Caco-2 (cell line): ENCODE results near the gene PPP1R13B. TPM values are rescaled to one million over a fixed set of nuclear protein-coding genes. Genes with fewer than 3 reads are reported as not detected.

Experiments used
- BruUV-seq: library from RNA; stranded (reverse); fragments of 400-500 nt; replicated peaks from 2 replicates; lab custom pipeline; 2021; lab: Mats Ljungman, UMichigan
- CTCF ChIA-PET: fragments of 300-600 bp; sonication (Branson Sonifier 250); formaldehyde crosslinking; loops from one replicate; lab custom pipeline; 2022; ENCODE audit warnings: antibody characterized with exemption; lab: Charles Lee
- POLR2A ChIA-PET: fragments of 300-600 bp; sonication (Branson Sonifier 250); formaldehyde crosslinking; loops from one replicate; lab custom pipeline; 2022; ENCODE audit warnings: antibody characterized with exemption; lab: Charles Lee
- DNase-seq, 2 experiments: peaks; one replicate each; pipeline versions ENCODE4 v3.0.0 to v3.0.0-alpha.2; 2020 to 2022
- H3K27me3 ChIP-seq: replicated peaks from 2 replicates; pipeline ENCODE4 v1.6.0; 2011; ENCODE audit warnings: low read length; ENCODE audit not compliant: control insufficient read depth, insufficient read depth
- H3K36me3 ChIP-seq: 2 replicates; pipeline ENCODE4 v1.5.1; 2011; ENCODE audit warnings: low read length; ENCODE audit not compliant: control insufficient read depth, insufficient read depth
- H3K4me1 ChIP-seq: fragments of 250-450 bp; sonication (Bioruptor Pico); 2 replicates; pipeline ENCODE4 v1.5.1; 2020; ENCODE audit warnings: mild to moderate bottlenecking
- H3K4me3 ChIP-seq: 2 replicates; pipeline ENCODE4 v1.5.1; 2011; ENCODE audit warnings: low read depth, mild to moderate bottlenecking, control low read depth, low read length
- H3K9me3 ChIP-seq: fragments of 250-450 bp; sonication (Bioruptor Pico); 2 replicates; pipeline ENCODE4 v1.5.1; 2020; ENCODE audit warnings: mild to moderate bottlenecking, moderate library complexity
- H3K27ac Mint-ChIP-seq: one replicate; pipeline ENCODE4 v1.8.0; 2022; ENCODE audit warnings: mixed read lengths; ENCODE audit not compliant: unreplicated experiment
- H3K27me3 Mint-ChIP-seq: one replicate; pipeline ENCODE4 v1.8.0; 2022; ENCODE audit warnings: mixed read lengths; ENCODE audit not compliant: insufficient read depth, unreplicated experiment
- H3K36me3 Mint-ChIP-seq: one replicate; pipeline ENCODE4 v1.8.0; 2022; ENCODE audit warnings: mild to moderate bottlenecking, mixed read lengths; ENCODE audit not compliant: insufficient read depth, unreplicated experiment
- H3K4me1 Mint-ChIP-seq: one replicate; pipeline ENCODE4 v1.8.0; 2022; ENCODE audit warnings: low read depth, mixed read lengths; ENCODE audit not compliant: unreplicated experiment
- H3K4me3 Mint-ChIP-seq: one replicate; pipeline ENCODE4 v1.8.0; 2022; ENCODE audit warnings: mild to moderate bottlenecking, moderate library complexity, mixed read lengths; ENCODE audit not compliant: unreplicated experiment
- H3K9me3 Mint-ChIP-seq: one replicate; pipeline ENCODE4 v1.8.0; 2022; ENCODE audit warnings: mixed read lengths; ENCODE audit not compliant: unreplicated experiment
- CTCF ChIP-seq, 2 experiments: fragments of 200-600 bp in 1 of 2; IDR thresholded peaks; 1 replicate in 1 of 2; 2 replicates in 1 of 2; pipeline versions ENCODE4 v1.5.1 to v1.8.0; 2011 to 2022; ENCODE audit warnings: antibody characterized with exemption in 1 of 2, control low read depth in 1 of 2, inconsistent platforms in 1 of 2, low read depth in 1 of 2, low read length in 1 of 2, mild to moderate bottlenecking in 1 of 2, moderate library complexity in 1 of 2; ENCODE audit not compliant: insufficient read depth in 1 of 2, severe bottlenecking in 1 of 2, unreplicated experiment in 1 of 2
- intact Hi-C: fragments of 100-400 bp; cut with micrococcal nuclease; formaldehyde crosslinking; loops from one replicate; pipeline ENCODE4 v1.10.0; 2022; ENCODE audit not compliant: unreplicated experiment
- total RNA-seq: library from RNA; stranded (reverse); gene quantifications from 2 replicates; pipeline ENCODE4 v1.2.3, GENCODE V29; 2022

Gene PPP1R13B
- total RNA-seq, 1 experiment from 2014 or later: 15.8 TPM

GRCh38 chr14:103734081-103734888 is 113.1 kb downstream of the PPP1R13B start:
- ChIA-PET CTCF (no interaction called here), POLR2A (no interaction called here)
- Mint-ChIP-seq H3K27me3 (no peaks in the 10 kb centered on the region), H3K27ac (no peak overlapping the region), H3K4me1 (no peaks in the 10 kb centered on the region), H3K9me3 (no peaks in the 10 kb centered on the region), H3K36me3 (peaks cover 23% of the 10 kb centered on the region), H3K4me3 (no peak overlapping the region)
- H3K4me3 ChIP-seq: no peak overlapping the region
- no peaks in the 10 kb centered on the region for H3K9me3 ChIP-seq
- peaks cover 2% of the 10 kb centered on the region; the same call in 1 of the 2 replicates for H3K36me3 ChIP-seq
- no peak for DNase-seq
- no peaks in the 10 kb centered on the region for H3K4me1 ChIP-seq
- no peak for TF ChIP-seq CTCF (IDR thresholded peaks at IDR 0.05; ENCODE audit: insufficient read depth in 1 of 2, low read depth in 1 of 2, low read length in 1 of 2, severe bottlenecking in 1 of 2, unreplicated experiment in 1 of 2)
- intact Hi-C loops: no loop called here
- no peaks in the 10 kb centered on the region for H3K27me3 ChIP-seq
- BruUV-seq: no TSS peak

GRCh38 chr14:103733651-103734050 is 113.7 kb downstream of the PPP1R13B start:
- intact Hi-C loops: no loop called here
- H3K4me3 Mint-ChIP-seq: no peak overlapping the region

More at GRCh38 chr14:103733651-103734050, 113.7 kb downstream of the PPP1R13B start:
- Mint-ChIP-seq H3K4me1 (no peaks in the 10 kb centered on the region), H3K27ac (no peak overlapping the region), H3K9me3 (no peaks in the 10 kb centered on the region), H3K27me3 (no peaks in the 10 kb centered on the region), H3K36me3 (peaks cover 29% of the 10 kb centered on the region)
- Histone ChIP-seq H3K9me3 (no peaks in the 10 kb centered on the region), H3K27me3 (no peaks in the 10 kb centered on the region), H3K4me1 (no peaks in the 10 kb centered on the region), H3K36me3 (peaks cover 2% of the 10 kb centered on the region), H3K4me3 (no peak overlapping the region)
- BruUV-seq: no TSS peak
- CTCF ChIA-PET: no interaction called here
- DNase-seq: no peak
- no peak for TF ChIP-seq CTCF (IDR thresholded peaks at IDR 0.05; ENCODE audit: insufficient read depth in 1 of 2, low read depth in 1 of 2, low read length in 1 of 2, severe bottlenecking in 1 of 2, unreplicated experiment in 1 of 2)
- POLR2A ChIA-PET: no interaction called here
